Kidney epithelial cell (primary cell): ENCODE data around the gene HOOK2. TPM values are rescaled to one million over a fixed set of nuclear protein-coding genes. Genes with fewer than 3 reads are reported as not detected.
"Not testable (repeated sequence)": the region's sequence is repeated elsewhere in the genome, so short reads cannot be mapped to it uniquely, and the experiment has no call there.

Source experiments
- DNase-seq: peaks from one replicate; pipeline ENCODE4 v3.0.0-alpha.2; 2010; ENCODE audit warnings: low read depth
- H3K27me3 ChIP-seq: 2 replicates; pipeline ENCODE4 v1.6.0; 2011; ENCODE audit warnings: low read length; ENCODE audit not compliant: control insufficient read depth, insufficient read depth
- H3K36me3 ChIP-seq: 2 replicates; pipeline ENCODE4 v1.5.1; 2011; ENCODE audit warnings: low read length; ENCODE audit not compliant: control insufficient read depth, insufficient read depth
- H3K4me3 ChIP-seq: 2 replicates; pipeline ENCODE4 v1.5.1; 2011; ENCODE audit warnings: low read depth, mild to moderate bottlenecking, control low read depth, low read length
- total RNA-seq: library from RNA; depleted of rRNA; stranded (reverse); fragments of >200 nt; gene quantifications from 2 replicates; pipeline ENCODE4 v1.2.3, GENCODE V29; 2015
- TF ChIP-seq, protein P1 (sequence below): IDR thresholded peaks from 2 replicates; pipeline ENCODE4 v1.5.1; 2011; ENCODE audit warnings: mild to moderate bottlenecking, moderate library complexity, low read length, control low read depth, inconsistent platforms; ENCODE audit not compliant: insufficient read depth, poor library complexity, severe bottlenecking

HOOK2 gene
- total RNA-seq, 1 donor from 2014 or later = 44.1 TPM

DNA sequence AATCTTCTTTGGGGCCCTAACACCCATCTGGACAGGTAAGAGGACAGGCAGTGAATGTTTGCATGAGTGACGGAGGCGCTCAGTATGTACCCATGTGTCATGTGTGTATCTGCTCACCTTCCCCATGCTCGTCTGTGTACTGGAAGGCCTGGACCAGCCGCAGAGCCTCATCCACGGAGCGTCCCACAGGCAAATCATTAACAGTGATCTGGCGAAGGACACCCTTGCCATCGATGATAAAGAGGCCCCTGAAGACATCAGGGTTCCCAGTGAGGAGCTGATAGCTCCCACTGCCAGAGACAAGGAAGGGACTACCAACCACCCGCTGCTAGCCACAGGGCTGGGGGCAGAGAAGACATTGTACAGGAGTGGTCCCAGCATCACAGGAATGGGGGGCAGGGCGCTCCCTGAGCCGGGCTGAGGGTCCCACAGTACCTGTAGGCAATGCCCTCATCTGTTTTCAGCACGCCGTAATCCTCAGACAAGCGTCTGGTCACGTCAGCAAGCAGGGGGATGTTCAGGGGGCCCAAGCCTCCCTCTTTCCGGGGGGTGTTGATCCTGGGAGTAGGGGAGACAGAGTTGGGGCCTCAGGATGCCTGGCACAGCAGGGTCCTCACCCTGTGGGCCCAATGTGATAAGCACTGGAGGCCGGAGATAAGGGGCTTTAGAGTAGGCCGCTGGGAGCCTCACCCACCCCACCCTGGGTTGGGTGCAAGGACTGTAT lies 24.6 kb upstream of the HOOK2 start:
- H3K4me3 ChIP-seq = no peak overlapping the region
- DNase-seq = no peak
- no peaks in the 10 kb centered on the region for H3K27me3 ChIP-seq
- H3K36me3 ChIP-seq = no peaks in the 10 kb centered on the region
- TF ChIP-seq, protein P1, sequence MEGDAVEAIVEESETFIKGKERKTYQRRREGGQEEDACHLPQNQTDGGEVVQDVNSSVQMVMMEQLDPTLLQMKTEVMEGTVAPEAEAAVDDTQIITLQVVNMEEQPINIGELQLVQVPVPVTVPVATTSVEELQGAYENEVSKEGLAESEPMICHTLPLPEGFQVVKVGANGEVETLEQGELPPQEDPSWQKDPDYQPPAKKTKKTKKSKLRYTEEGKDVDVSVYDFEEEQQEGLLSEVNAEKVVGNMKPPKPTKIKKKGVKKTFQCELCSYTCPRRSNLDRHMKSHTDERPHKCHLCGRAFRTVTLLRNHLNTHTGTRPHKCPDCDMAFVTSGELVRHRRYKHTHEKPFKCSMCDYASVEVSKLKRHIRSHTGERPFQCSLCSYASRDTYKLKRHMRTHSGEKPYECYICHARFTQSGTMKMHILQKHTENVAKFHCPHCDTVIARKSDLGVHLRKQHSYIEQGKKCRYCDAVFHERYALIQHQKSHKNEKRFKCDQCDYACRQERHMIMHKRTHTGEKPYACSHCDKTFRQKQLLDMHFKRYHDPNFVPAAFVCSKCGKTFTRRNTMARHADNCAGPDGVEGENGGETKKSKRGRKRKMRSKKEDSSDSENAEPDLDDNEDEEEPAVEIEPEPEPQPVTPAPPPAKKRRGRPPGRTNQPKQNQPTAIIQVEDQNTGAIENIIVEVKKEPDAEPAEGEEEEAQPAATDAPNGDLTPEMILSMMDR = no peak

DNA sequence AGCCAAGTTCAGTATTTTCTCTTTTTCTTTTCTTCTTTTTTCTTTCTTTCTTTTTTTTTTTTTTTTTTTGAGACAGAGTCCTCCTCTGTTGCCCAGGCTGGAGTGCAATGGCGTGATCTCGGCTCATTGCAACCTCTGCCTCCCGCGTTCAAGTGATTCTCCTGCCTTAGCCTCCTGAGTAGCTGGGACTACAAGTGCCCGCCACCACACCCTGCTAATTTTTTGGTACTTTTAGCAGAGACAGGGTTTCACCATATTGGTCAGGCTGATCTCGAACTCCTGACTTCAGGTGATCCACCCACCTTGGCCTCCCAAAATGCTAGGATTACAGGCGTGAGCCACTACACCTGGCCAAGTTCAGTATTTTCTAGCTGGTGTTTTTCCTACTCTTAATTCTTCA lies 22.3 kb upstream of the HOOK2 start:
- H3K27me3 ChIP-seq, DNase-seq, H3K36me3 ChIP-seq, H3K4me3 ChIP-seq: not testable (repeated sequence)

DNA sequence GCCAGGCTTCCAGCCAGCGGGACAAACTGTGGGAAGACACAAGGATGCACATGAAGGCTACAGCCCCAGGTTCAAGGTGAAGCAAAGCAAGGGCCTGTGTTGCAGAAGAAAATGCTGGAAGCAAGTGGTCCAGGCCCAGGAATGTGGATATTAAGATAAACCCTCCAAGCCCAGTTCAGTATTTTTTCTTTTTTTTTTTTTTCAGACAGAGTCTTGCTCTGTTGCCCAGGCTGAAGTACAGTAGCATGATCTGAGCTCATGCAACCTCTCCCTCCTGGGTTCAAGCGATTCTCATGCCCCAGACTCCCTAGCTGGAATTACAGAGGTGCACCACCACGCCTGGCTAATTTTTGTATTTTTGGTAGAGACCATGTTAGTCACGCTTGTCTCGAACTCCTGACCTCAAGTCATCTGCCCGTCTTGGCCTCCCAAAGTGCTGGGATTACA lies 21.8 kb upstream of the HOOK2 start:
- Histone ChIP-seq H3K4me3 (no peak overlapping the region), H3K27me3 (no peaks in the 10 kb centered on the region), H3K36me3 (no peaks in the 10 kb centered on the region)
- no peak for DNase-seq
- TF ChIP-seq, protein P1 = no peak

GRCh38 chr19:12796146-12797071 lies 21.1 kb upstream of the HOOK2 start:
- DNase-seq = no peak
- no peak overlapping the region for H3K4me3 ChIP-seq
- H3K27me3 ChIP-seq = no peaks in the 10 kb centered on the region
- TF ChIP-seq, protein P1 = peak; percentile 91
- H3K36me3 ChIP-seq = no peaks in the 10 kb centered on the region

DNA sequence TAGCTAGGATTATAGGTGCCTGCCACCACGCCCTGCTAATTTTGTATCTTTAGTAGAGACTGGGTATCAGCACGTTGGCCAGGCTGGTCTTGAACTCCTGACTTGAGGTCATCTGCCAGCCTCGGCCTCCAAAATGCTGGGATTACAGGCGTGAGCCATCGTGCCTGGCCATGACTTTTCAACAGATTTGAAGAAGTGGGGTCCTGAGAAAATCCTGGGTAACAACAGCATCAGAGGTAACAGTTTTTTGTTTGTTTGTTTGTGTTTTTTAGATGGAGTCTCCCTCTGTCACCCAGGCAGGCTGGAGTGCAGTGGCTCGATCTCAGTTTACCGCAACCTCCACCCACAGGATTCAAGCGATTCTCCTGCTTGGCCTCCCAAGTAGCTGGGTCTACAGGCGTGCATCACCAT lies 19.6 kb upstream of the HOOK2 start:
- TF ChIP-seq, protein P1 = no peak
- H3K27me3 ChIP-seq = no peaks in the 10 kb centered on the region
- no peak for DNase-seq
- no peak overlapping the region for H3K4me3 ChIP-seq
- no peaks in the 10 kb centered on the region for H3K36me3 ChIP-seq

DNA sequence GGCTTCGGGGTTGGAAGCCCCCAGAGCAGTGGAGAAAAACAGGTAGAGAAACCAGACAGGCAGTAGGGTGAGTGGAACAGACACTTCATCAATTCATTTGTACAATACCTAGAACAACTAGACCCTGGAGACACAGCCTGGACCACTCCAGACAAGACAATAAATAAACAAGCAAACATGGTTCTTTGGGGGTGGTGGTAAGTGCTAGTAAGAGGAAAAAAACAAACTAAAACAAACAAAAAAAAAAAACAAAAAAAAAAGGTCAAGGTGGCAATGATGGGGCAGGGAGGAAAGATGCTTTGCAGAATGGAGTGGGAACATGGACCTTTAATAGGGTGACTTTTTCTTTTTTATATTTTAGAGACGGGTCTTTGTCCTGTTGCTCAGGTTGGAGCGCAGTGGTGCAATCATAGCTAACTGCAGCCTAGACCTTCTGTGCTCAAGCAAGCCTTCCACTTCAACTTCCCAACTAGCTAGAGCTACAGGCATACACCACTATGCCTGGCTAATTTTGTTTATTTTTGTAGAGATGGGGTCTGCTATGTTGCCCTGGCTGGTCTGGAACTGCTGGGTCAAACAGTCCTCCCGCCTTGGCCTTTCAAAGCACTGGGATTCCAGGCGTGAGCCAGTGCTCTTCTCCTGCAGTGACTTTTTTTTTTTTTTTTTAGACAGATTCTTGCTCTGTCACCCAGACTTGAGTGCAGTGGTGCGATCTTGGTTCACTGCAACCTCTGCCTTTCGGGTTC lies 19.0 kb upstream of the HOOK2 start:
- no peak for DNase-seq

More for the DNA sequence above, 19.0 kb upstream of the HOOK2 start:
- Histone ChIP-seq H3K4me3 (peak overlapping the region; percentile 96), H3K27me3 (no peaks in the 10 kb centered on the region), H3K36me3 (no peaks in the 10 kb centered on the region)
- TF ChIP-seq, protein P1 = no peak
